ENCODE results near the gene SEMA6B. TPM values are rescaled to one million over a fixed set of nuclear protein-coding genes. Genes with fewer than 3 reads are reported as not detected.

SEMA6B gene
- total and polyA plus RNA-seq, 2 of the 4 experiments (the other 2 are of a cell fraction), result 0.18 to 0.72 TPM

GRCh38 chr19:4553092-4553695 lies 6.3 kb downstream of the SEMA6B start:
- in situ Hi-C loops (cut with MboI; ENCODE audit: low sequenced_read_pairs), result no loop called here
- H4K91ac ChIP-seq (ENCODE audit: insufficient read depth, low read depth, low read length), result no peak overlapping the region
- H2BK5ac ChIP-seq (ENCODE audit: low read depth, low read length, poor library complexity, severe bottlenecking), result no peak overlapping the region
- H3K14ac ChIP-seq (replicated peaks; ENCODE audit: low read depth, low read length), result no peak overlapping the region
- peaks cover 2% of the 10 kb centered on the region; the same call in 1 of the 2 replicates for H3K27me3 ChIP-seq (ENCODE audit: control insufficient read depth, insufficient read depth, low read length)
- no peak overlapping the region for H3K27ac ChIP-seq (ENCODE audit: insufficient read depth, low read length)
- no peak overlapping the region for H3K56ac ChIP-seq (ENCODE audit: extremely low read depth, insufficient read depth, low read length)
- no peak overlapping the region for H2AFZ ChIP-seq (replicated peaks; ENCODE audit: low read length, poor library complexity)
- ATAC-seq (ENCODE audit: low read depth), result no peak
- no peaks in the 10 kb centered on the region for H3K4me1 ChIP-seq (ENCODE audit: control insufficient read depth, insufficient read depth, low read length)
- H3K9me3 ChIP-seq (ENCODE audit: control insufficient read depth, insufficient read depth, low read length), result no peaks in the 10 kb centered on the region
- no peak overlapping the region for H3K4me2 ChIP-seq (ENCODE audit: low read depth, low read length)
- H2AK5ac ChIP-seq (ENCODE audit: low read depth, low read length), result no peak overlapping the region
- H4K20me1 ChIP-seq (ENCODE audit: insufficient read depth, low read length), result no peaks in the 10 kb centered on the region
- H3K18ac ChIP-seq (ENCODE audit: low read depth, low read length), result no peak overlapping the region
- no peak overlapping the region for H3K4ac ChIP-seq (ENCODE audit: low read depth, low read length)
- no TSS peak for BruUV-seq (replicated peaks)
- no peak overlapping the region for H4K8ac ChIP-seq (ENCODE audit: low read depth in 2 of 2, low read length in 2 of 2)
- ChIA-PET POLR2A (ENCODE audit: unreplicated experiment) (no interaction called here), CTCF (no interaction called here)
- H3K23ac ChIP-seq (ENCODE audit: low read depth, low read length), result no peak overlapping the region
- no peak overlapping the region for H4K5ac ChIP-seq (ENCODE audit: low read depth, low read length)
- intact Hi-C loops (cut with micrococcal nuclease), result no loop called here
- TF ChIP-seq FOS (IDR thresholded peaks at IDR 0.05; ENCODE audit: low read depth, low read length) (no peak), ELK1 (IDR thresholded peaks at IDR 0.05; ENCODE audit: borderline replicate concordance, low read depth, low read length) (no peak), CTCF (conservative IDR thresholded peaks at IDR 0.05; ENCODE audit: low read depth, low read length) (no peak), RCOR1 (IDR thresholded peaks at IDR 0.05; ENCODE audit: insufficient replicate concordance, low read length) (no peak), CEBPB (IDR thresholded peaks at IDR 0.05; ENCODE audit: low read depth, low read length) (no peak), RAD21 (IDR thresholded peaks at IDR 0.05; ENCODE audit: low read length) (no peak), RFX5 (IDR thresholded peaks at IDR 0.05; ENCODE audit: low read depth, low read length) (no peak), MXI1 (IDR thresholded peaks at IDR 0.05; ENCODE audit: borderline replicate concordance, low read depth, low read length) (no peak), MAFK (IDR thresholded peaks at IDR 0.05; ENCODE audit: low read depth, low read length) (no peak), POLR2A (IDR thresholded peaks at IDR 0.05; ENCODE audit: low read depth, low read length) (no peak), MAZ (IDR thresholded peaks at IDR 0.05; ENCODE audit: borderline replicate concordance, low read depth, low read length) (no peak), CHD1 (IDR thresholded peaks at IDR 0.05; ENCODE audit: low read depth, low read length) (no peak), SMC3 (IDR thresholded peaks at IDR 0.05; ENCODE audit: low read depth, low read length) (no peak)
- TF ChIP-seq, protein P1, sequence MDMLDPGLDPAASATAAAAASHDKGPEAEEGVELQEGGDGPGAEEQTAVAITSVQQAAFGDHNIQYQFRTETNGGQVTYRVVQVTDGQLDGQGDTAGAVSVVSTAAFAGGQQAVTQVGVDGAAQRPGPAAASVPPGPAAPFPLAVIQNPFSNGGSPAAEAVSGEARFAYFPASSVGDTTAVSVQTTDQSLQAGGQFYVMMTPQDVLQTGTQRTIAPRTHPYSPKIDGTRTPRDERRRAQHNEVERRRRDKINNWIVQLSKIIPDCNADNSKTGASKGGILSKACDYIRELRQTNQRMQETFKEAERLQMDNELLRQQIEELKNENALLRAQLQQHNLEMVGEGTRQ (IDR thresholded peaks at IDR 0.05; ENCODE audit: low read depth, low read length), result no peak
- H2AK9ac ChIP-seq (replicated peaks; ENCODE audit: low read depth, low read length, poor library complexity), result no peak overlapping the region
- H2BK120ac ChIP-seq (ENCODE audit: low read depth, low read length), result no peak overlapping the region
- H2BK15ac ChIP-seq (ENCODE audit: low read depth, low read length), result no peak overlapping the region
- no peaks in the 10 kb centered on the region for H3K9me1 ChIP-seq (ENCODE audit: insufficient read depth, low read length)
- H2BK20ac ChIP-seq (ENCODE audit: low read depth, low read length), result no peak overlapping the region
- H3K9ac ChIP-seq (ENCODE audit: low read depth, low read length), result no peak overlapping the region
- no peaks in the 10 kb centered on the region for H3K79me1 ChIP-seq (ENCODE audit: low read depth in 1 of 2, low read length in 2 of 2)
- no peak for DNase-seq
- dilution Hi-C loops (cut with HindIII; ENCODE audit: low sequenced_read_pairs, unreplicated experiment), result no loop called here
- no peak overlapping the region for H3K4me3 ChIP-seq (ENCODE audit: insufficient read depth, low read depth, low read length)
- no peaks in the 10 kb centered on the region for H3K36me3 ChIP-seq (ENCODE audit: control insufficient read depth, insufficient read depth, low read length)
